SK-N-SH (cell line): ENCODE data around the gene TMEM41A. TPM values are rescaled to one million over a fixed set of nuclear protein-coding genes. Genes with fewer than 3 reads are reported as not detected.

ENCODE experiments used
- CTCF ChIA-PET: fragments of 300-600, 350-600 bp; formaldehyde crosslinking; extraction: SDS; loops from one replicate; lab custom pipeline; 2021; lab: Yijun Ruan, JAX
- POLR2A ChIA-PET: fragments of 350-600 bp; sonication (Branson Sonifier 250); formaldehyde crosslinking; extraction: SDS; loops from one replicate; lab custom pipeline; 2020; ENCODE audit warnings: antibody characterized with exemption, inconsistent platforms; lab: Yijun Ruan, JAX
- DNase-seq: peaks from one replicate; pipeline ENCODE4 v3.0.0; 2012
- H2AFZ ChIP-seq: fragments of 200-600 bp; sonication (generic); 2 replicates; pipeline ENCODE4 v1.8.1; 2016; ENCODE audit warnings: antibody characterized with exemption, mild to moderate bottlenecking, low read depth
- H3F3A ChIP-seq: fragments of 200-600 bp; sonication (generic); replicated peaks from 2 replicates; pipeline ENCODE3; 2016; ENCODE audit warnings: antibody characterized with exemption, mild to moderate bottlenecking; ENCODE audit not compliant: insufficient read depth
- H3K27ac ChIP-seq, 2 experiments: fragments of 200-500 bp in 1 of 2; fragments of 200-600 bp in 1 of 2; sonication (Bioruptor generic) in 1 of 2; sonication (generic), shearing (Covaris generic) in 1 of 2; 2 replicates each; pipeline versions ENCODE4 v1.5.1 to v1.6.1; 2014 to 2016; ENCODE audit warnings: low read depth in 2 of 2, inconsistent platforms in 1 of 2, low read length in 1 of 2, mild to moderate bottlenecking in 1 of 2, mixed read lengths in 1 of 2
- H3K27me3 ChIP-seq: fragments of 200-600 bp; sonication (generic), shearing (Covaris generic); 2 replicates; pipeline ENCODE4 v1.6.1; 2016; ENCODE audit warnings: mixed run types; ENCODE audit not compliant: insufficient read depth
- H3K36me3 ChIP-seq, 2 experiments: fragments of 200-500 bp in 1 of 2; fragments of 200-600 bp in 1 of 2; sonication (Bioruptor generic) in 1 of 2; sonication (generic) in 1 of 2; replicated peaks in 1 of 2; 2 replicates each; pipeline versions ENCODE3 to v1.5.1; 2014 to 2016; ENCODE audit warnings: low read length in 1 of 2, mild to moderate bottlenecking in 1 of 2; ENCODE audit not compliant: insufficient read depth in 2 of 2, control insufficient read depth in 1 of 2
- H3K4me1 ChIP-seq, 2 experiments: fragments of 200-500 bp in 1 of 2; fragments of 200-600 bp in 1 of 2; sonication (Bioruptor generic) in 1 of 2; sonication (generic), shearing (Covaris generic) in 1 of 2; 2 replicates each; pipeline versions ENCODE4 v1.5.1 to v1.6.1; 2014 to 2016; ENCODE audit warnings: low read depth in 1 of 2, low read length in 1 of 2, mixed run types in 1 of 2; ENCODE audit not compliant: insufficient read depth in 2 of 2, control insufficient read depth in 1 of 2
- H3K4me2 ChIP-seq: fragments of 200-600 bp; sonication (generic), shearing (Covaris generic); 2 replicates; pipeline ENCODE4 v1.6.1; 2017; ENCODE audit warnings: mixed run types
- H3K4me3 ChIP-seq, 2 experiments: fragments of 200-500 bp in 1 of 2; fragments of 200-600 bp in 1 of 2; sonication (Bioruptor generic) in 1 of 2; sonication (generic), shearing (Covaris generic) in 1 of 2; 2 replicates each; pipeline versions ENCODE4 v1.5.1 to v1.8.1; 2014 to 2016; ENCODE audit warnings: low read depth in 2 of 2, inconsistent platforms in 1 of 2, low read length in 1 of 2, mild to moderate bottlenecking in 1 of 2, mixed read lengths in 1 of 2, moderate library complexity in 1 of 2
- H3K79me2 ChIP-seq: fragments of 200-600 bp; sonication (generic); 2 replicates; pipeline ENCODE4 v1.8.1; 2017; ENCODE audit warnings: mild to moderate bottlenecking; ENCODE audit not compliant: insufficient read depth
- H3K9ac ChIP-seq: fragments of 200-600 bp; sonication (generic); 2 replicates; pipeline ENCODE4 v1.6.1; 2017; ENCODE audit warnings: mixed run types
- H3K9me2 ChIP-seq: fragments of 200-600 bp; sonication (generic); 2 replicates; pipeline ENCODE4 v1.6.1; 2017; ENCODE audit warnings: mixed run types
- H3K9me3 ChIP-seq: fragments of 200-600 bp; sonication (generic); 2 replicates; pipeline ENCODE4 v1.6.1; 2017; ENCODE audit warnings: mixed run types, mild to moderate bottlenecking, moderate library complexity
- H4K20me1 ChIP-seq: fragments of 200-600 bp; sonication (generic); 2 replicates; pipeline ENCODE4 v1.6.1; 2017; ENCODE audit warnings: mild to moderate bottlenecking, mixed run types; ENCODE audit not compliant: insufficient read depth
- CHD2 ChIP-seq: fragments of 150-350 bp; IDR thresholded peaks from 2 replicates; pipeline ENCODE4 v1.6.1; 2018; ENCODE audit warnings: low read length; ENCODE audit not compliant: partially characterized antibody
- ELF1 ChIP-seq: IDR thresholded peaks from 2 replicates; pipeline ENCODE4 v1.4.0; 2012
- EP300 ChIP-seq, 2 experiments: IDR thresholded peaks; 2 replicates each; pipeline versions ENCODE4 v1.4.0 to v1.6.1; 2012; ENCODE audit warnings: borderline replicate concordance in 1 of 2, low read depth in 1 of 2, low read length in 1 of 2
- EZH2phosphoT487 ChIP-seq: fragments of 200-600 bp; sonication (generic); IDR thresholded peaks from 2 replicates; pipeline ENCODE4 v1.6.1; 2017; ENCODE audit warnings: low read depth, mixed run types, mild to moderate bottlenecking, antibody characterized with exemption, moderate library complexity, borderline replicate concordance
- FOXJ3 ChIP-seq: sonication (generic); formaldehyde crosslinking; IDR thresholded peaks from 2 replicates; pipeline ENCODE4 v1.5.1; 2020; ENCODE audit warnings: mild to moderate bottlenecking, missing genetic modification reagents
- JUND ChIP-seq: IDR thresholded peaks from 2 replicates; pipeline ENCODE4 v1.4.0; 2012
- POLR2AphosphoS5 ChIP-seq: IDR thresholded peaks from 2 replicates; pipeline ENCODE4 v1.6.1; 2012; ENCODE audit warnings: low read depth, low read length
- TCF12 ChIP-seq: IDR thresholded peaks from 2 replicates; pipeline ENCODE4 v1.4.0; 2012
- WGBS: methylation state at CpG from one replicate; pipeline ENCODE4 v1.1.6; 2017; ENCODE audit warnings: low lambda C conversion rate; 5-methylcytosine and 5-hydroxymethylcytosine counted together
- polyA plus RNA-seq, 3 experiments: library from polyadenylated mRNA; depleted of rRNA; stranded (reverse); fragments of >200 nt; gene quantifications; 2 replicates each; pipeline ENCODE4 v1.2.3, GENCODE V29; 2012
- TF ChIP-seq, protein P1 (sequence below): fragments of 150-350 bp; IDR thresholded peaks from 2 replicates; pipeline ENCODE4 v1.6.1; 2016; ENCODE audit warnings: mild to moderate bottlenecking, low read depth, low read length
- TF ChIP-seq, protein P2 (sequence below): IDR thresholded peaks from 2 replicates; pipeline ENCODE4 v1.6.1; 2012; ENCODE audit warnings: mild to moderate bottlenecking, low read depth, low read length, moderate library complexity
- TF ChIP-seq, protein P3 (sequence below): IDR thresholded peaks from 2 replicates; pipeline ENCODE4 v1.4.0; 2012; ENCODE audit warnings: low read depth, borderline replicate concordance
- TF ChIP-seq, protein P4 (sequence below): IDR thresholded peaks from 2 replicates; pipeline ENCODE4 v1.4.0; 2012; ENCODE audit warnings: low read depth

TMEM41A gene
- polyA plus RNA-seq, 1 of the 3 experiments (the other 2 are of a cell fraction), result 9.4 TPM

DNA sequence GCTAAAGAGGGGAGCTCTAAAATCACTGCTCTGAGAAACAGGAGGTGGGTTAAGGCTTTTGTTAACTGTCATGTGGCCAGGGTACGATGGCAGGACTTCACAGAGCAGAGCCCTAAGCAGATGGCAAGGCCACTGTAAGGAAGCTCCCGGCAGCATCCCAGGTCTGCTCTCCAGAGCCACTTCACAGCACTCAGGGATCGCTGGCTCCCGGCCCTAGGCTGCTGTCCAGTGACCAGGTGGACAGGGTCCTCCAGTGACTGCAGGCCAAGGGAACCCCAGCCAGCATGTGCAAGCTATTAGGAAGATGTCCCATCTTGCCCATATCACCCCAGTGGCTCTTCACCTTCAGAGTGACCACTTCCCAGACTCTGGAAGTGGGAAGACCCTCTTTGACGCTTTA, 10.4 kb downstream of the TMEM41A start:
- no peaks in the 10 kb centered on the region for H3K27me3 ChIP-seq
- TF ChIP-seq TCF12 (no peak), ELF1 (no peak), JUND (no peak)
- TF ChIP-seq, protein P1, sequence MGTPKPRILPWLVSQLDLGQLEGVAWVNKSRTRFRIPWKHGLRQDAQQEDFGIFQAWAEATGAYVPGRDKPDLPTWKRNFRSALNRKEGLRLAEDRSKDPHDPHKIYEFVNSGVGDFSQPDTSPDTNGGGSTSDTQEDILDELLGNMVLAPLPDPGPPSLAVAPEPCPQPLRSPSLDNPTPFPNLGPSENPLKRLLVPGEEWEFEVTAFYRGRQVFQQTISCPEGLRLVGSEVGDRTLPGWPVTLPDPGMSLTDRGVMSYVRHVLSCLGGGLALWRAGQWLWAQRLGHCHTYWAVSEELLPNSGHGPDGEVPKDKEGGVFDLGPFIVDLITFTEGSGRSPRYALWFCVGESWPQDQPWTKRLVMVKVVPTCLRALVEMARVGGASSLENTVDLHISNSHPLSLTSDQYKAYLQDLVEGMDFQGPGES, result no peak
- TF ChIP-seq, protein P2, sequence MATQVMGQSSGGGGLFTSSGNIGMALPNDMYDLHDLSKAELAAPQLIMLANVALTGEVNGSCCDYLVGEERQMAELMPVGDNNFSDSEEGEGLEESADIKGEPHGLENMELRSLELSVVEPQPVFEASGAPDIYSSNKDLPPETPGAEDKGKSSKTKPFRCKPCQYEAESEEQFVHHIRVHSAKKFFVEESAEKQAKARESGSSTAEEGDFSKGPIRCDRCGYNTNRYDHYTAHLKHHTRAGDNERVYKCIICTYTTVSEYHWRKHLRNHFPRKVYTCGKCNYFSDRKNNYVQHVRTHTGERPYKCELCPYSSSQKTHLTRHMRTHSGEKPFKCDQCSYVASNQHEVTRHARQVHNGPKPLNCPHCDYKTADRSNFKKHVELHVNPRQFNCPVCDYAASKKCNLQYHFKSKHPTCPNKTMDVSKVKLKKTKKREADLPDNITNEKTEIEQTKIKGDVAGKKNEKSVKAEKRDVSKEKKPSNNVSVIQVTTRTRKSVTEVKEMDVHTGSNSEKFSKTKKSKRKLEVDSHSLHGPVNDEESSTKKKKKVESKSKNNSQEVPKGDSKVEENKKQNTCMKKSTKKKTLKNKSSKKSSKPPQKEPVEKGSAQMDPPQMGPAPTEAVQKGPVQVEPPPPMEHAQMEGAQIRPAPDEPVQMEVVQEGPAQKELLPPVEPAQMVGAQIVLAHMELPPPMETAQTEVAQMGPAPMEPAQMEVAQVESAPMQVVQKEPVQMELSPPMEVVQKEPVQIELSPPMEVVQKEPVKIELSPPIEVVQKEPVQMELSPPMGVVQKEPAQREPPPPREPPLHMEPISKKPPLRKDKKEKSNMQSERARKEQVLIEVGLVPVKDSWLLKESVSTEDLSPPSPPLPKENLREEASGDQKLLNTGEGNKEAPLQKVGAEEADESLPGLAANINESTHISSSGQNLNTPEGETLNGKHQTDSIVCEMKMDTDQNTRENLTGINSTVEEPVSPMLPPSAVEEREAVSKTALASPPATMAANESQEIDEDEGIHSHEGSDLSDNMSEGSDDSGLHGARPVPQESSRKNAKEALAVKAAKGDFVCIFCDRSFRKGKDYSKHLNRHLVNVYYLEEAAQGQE, result no peak
- TF ChIP-seq, all 33 proteins: peak for 0
- Histone ChIP-seq H3K9me3 (no peaks in the 10 kb centered on the region), H3K36me3 (peaks cover 10 to 13% of the 10 kb centered on the region in 2 experiments), H3K9me2 (no peaks in the 10 kb centered on the region), H3F3A (no peaks in the 10 kb centered on the region), H4K20me1 (no peaks in the 10 kb centered on the region), H3K4me3 (no peak overlapping the region), H2AFZ (no peak overlapping the region), H3K4me1 (no peaks in the 10 kb centered on the region), H3K27ac (no peak overlapping the region), H3K4me2 (no peak overlapping the region), H3K9ac (no peak overlapping the region), H3K79me2 (no peaks in the 10 kb centered on the region)
- ChIA-PET POLR2A (no interaction called here), CTCF (interaction anchor here (1.0 to 1.5 kb wide), 2 partner anchors 12 to 70 kb away, joined by 4 to 5 read pairs; no protein-coding TSS in a partner anchor)
- 97% methylated on average over 3 of the region's 5 CpGs for WGBS
- no peak for DNase-seq

DNA sequence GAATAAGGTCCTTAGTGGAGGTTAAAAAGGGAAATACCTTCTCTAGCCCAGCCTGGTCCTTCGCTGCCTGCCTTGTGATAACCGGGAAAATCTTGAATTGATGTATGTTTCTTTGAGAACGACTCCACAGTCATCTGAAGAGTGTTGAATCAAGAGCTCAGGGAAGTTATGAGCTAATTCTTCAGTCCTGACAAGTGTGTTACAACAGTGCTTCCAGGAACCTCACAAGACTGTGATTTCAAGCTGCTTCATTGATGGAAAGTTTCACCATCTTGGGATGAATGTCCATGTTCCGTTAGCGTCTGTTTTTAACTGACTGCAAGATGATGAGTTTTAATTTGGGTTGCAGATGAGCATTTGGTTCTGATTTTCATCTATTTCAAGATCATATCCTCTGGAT, 12.4 kb downstream of the TMEM41A start:
- Histone ChIP-seq H3K36me3 (peaks cover 10 to 16% of the 10 kb centered on the region in 2 experiments), H3K4me2 (no peak overlapping the region), H3K9ac (no peak overlapping the region), H3K27me3 (no peaks in the 10 kb centered on the region), H3K4me3 (no peak overlapping the region), H3F3A (no peaks in the 10 kb centered on the region), H3K9me2 (no peaks in the 10 kb centered on the region), H3K27ac (no peak overlapping the region), H2AFZ (no peak overlapping the region), H4K20me1 (no peaks in the 10 kb centered on the region), H3K79me2 (no peaks in the 10 kb centered on the region), H3K4me1 (no peaks in the 10 kb centered on the region), H3K9me3 (no peaks in the 10 kb centered on the region)
- no peak for TF ChIP-seq EZH2phosphoT487
- TF ChIP-seq, protein P3, sequence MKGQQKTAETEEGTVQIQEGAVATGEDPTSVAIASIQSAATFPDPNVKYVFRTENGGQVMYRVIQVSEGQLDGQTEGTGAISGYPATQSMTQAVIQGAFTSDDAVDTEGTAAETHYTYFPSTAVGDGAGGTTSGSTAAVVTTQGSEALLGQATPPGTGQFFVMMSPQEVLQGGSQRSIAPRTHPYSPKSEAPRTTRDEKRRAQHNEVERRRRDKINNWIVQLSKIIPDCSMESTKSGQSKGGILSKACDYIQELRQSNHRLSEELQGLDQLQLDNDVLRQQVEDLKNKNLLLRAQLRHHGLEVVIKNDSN, result no peak
- TF ChIP-seq FOXJ3 (CRISPR knock-in tag), result no peak
- TF ChIP-seq CHD2, result no peak
- no peak for TF ChIP-seq POLR2AphosphoS5
- TF ChIP-seq, protein P4, sequence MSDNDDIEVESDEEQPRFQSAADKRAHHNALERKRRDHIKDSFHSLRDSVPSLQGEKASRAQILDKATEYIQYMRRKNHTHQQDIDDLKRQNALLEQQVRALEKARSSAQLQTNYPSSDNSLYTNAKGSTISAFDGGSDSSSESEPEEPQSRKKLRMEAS, result no peak
- TF ChIP-seq EP300 (IDR thresholded peaks at IDR 0.05; ENCODE audit: borderline replicate concordance in 1 of 2, low read depth in 1 of 2, low read length in 1 of 2), result no peak
- WGBS, result 93% methylated on average over 5 of the region's 5 CpGs
- ChIA-PET POLR2A (no interaction called here), CTCF (interaction anchor here (0.8 to 1.2 kb wide), 2 partner anchors 17 to 72 kb away, joined by 3 read pairs; no protein-coding TSS in a partner anchor)
- no peak for DNase-seq
